Skin of body (tissue), 2 donors: Measurements from ENCODE around the gene FOXK2. TPM values are rescaled to one million over a fixed set of nuclear protein-coding genes. Genes with fewer than 3 reads are reported as not detected.
"Not testable (repeated sequence)": the region's sequence is repeated elsewhere in the genome, so short reads cannot be mapped to it uniquely, and the experiment has no call there.

Experiments
- DNase-seq: peaks from one replicate; lab custom pipeline; 2025; lab: John Stamatoyannopoulos, UW
- total RNA-seq: library from RNA; depleted of rRNA; stranded (reverse); fragments of >200 nt; gene quantifications from one replicate; pipeline ENCODE4 v1.2.3, GENCODE V29; 2014

The FOXK2 gene
- total RNA-seq, 1 donor from 2014 or later: 25.4 TPM

DNA sequence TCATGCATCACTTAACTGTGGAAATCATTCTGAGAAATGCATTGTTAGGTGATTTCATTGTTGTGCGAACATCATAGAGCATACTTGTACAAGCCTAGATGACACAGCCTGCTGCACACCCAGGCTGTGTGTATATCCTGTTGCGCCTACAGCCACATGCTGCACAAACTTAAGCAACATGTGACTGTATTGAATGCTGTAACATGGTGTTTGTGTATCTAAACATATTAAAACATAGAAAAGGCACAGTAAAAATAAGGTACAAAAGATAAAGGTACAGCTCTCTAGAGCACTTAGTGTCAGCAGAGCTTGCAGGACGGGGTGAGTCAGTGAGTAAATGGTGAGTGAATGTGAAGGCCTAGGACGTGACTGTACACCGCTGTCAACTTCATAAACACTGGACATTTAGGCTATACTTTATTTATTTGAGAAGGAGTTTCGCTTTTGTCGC lies 11.9 kb downstream of the FOXK2 start:
- no peak for DNase-seq

DNA sequence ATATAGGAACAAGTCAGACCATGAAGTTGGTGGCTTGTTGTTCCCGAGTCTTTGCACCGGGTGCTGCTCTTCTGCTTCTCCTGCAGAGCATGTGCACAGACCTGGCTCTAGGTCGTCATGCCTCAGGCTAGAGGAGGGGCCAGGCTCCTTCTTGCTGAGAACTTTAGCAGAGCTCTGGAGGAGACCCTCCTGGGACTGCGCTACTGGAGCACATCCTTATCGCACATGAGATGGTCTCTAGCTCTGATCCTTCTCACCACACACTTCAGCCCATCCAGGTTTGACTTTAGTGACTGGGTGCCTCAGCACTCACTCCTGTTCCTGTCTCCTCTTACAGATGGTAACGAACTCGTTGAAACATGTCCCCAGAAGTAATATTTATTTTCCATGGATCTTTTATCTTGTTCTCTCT lies 14.9 kb downstream of the FOXK2 start:
- DNase-seq: no peak

DNA sequence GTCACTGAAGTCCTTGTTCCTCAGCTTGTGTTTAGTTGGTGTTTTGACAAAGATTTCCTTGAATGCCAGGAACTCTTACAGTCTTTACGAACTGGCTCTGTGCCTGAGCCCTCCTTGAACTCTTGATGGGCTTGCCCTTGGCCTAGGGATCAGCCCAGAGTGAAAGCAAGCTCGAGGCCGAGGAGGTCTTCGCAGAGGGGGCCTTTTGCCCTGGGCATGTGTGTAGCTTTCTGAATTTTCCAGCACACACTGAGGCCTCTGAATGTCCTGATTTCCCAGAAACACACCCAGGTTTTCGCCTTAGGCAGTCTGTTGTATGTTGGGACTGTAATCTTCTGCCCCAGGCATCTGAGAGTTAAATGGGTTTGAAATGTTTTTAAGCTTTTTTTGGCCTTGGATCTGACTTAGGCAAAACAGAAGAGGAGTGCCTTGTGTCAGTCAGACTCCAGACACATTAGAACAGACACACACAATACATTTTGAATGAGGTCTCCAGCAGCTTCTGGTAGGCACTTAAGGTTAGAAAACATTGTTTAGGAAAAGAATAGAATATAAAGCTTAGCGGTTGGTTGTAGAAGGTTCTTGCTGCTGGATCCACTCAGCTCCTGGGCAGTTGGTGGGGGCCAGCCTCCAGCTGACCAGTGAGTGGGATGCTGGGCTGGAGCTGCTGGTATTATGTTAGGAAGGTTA lies 17.1 kb downstream of the FOXK2 start:
- no peak for DNase-seq

DNA sequence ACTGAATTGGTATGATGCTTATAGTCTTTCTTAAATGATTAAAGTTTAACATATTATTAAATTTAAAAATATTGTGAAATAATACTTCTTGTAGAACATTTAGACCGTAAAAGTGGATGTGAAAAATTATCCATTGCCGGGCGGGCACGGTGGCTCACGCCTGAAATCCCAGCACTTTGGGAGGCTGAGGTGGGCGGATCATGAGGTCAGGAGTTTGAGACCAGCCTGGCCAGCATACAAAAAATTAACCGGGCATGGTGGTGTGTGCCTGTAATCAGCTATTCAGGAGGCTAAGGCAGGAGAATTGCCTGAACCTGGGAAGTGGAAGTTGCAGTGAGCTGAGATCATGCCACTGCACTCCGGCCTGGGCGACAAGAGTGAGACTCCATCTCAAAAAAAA lies 17.7 kb downstream of the FOXK2 start:
- DNase-seq: not testable (repeated sequence)

DNA sequence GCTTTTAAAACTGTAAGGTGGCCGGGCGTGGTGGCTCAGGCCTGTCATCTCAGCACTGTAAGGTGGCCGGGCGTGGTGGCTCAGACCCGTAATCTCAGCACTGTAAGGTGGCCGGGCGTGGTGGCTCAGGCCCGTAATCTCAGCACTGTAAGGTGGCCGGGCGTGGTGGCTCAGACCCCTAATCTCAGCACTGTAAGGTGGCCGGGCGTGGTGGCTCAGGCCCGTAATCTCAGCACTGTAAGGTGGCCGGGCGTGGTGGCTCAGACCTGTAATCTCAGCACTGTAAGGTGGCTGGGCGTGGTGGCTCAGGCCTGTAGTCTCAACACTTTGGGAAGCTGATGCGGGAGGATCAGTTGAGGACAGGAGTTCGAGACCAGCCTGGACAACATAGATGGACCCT lies 19.5 kb downstream of the FOXK2 start:
- DNase-seq: not testable (repeated sequence)

DNA sequence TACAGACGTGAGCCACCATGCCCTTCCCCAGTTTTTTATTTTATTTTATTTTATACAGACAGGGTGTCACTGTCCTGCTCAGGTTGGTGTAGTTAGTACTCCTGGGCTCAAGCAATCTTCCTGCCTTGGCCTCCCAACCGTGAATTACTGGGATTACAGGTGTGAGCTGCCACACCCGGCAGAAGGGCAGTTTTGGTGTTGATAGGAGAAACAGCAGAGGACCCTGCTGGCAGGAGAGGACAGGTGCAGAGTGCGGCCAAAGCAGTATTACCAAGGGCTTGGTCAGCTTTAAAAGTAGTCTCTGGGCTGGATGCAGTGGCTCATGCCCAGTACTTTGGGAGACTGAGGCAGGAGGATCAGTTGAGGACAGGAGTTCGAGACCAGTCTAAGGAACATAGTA lies 22.9 kb downstream of the FOXK2 start:
- DNase-seq: no peak

DNA sequence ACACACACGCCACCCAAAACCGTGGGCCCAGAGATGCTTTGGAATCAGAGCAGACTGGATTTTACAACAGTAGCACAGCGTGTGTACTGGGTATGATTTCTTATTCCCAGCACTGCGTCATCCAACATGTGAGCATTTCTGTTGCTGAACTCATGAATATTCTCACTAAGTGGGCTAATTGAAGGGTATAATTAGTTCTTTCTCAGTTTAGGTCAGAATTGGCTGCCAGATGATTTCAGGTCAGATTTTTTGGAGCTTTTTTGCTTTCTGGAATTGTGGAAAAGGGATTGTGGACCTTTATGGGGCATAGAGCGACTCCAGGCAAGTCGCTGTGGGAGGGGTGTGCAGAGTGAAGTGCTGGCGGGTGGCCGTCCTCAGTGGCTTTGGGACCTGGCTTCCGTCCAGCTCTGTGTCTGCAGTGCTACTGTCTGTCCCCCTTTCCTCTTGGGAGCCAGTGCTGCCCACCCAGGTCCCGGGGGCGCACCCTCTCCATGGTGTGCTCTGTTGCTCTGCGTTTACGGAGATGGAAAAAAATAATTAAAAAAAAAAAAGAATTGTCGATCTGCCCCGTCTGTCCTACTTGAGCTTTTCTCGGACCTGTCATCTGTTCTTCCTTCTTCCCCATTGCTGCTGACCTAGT lies 25.0 kb downstream of the FOXK2 start:
- DNase-seq: no peak

DNA sequence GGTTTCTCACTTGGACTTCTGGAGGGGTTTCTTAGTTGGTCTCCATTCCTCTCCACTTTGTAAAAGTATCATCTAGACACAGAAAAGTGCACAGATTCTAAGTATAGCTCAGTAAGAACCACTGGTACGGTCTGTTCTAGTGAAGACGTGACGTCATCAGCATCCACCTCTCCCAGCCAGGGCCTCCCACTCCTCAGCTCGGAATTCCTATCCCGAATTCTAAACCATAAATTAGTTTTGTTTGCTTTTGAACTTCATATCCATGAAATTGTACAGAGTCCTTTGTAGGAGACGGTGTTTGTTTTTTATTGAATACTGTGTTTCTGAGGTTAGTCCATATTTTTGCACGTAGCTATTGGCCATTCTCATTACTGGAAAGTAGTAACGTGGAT lies 25.5 kb downstream of the FOXK2 start:
- no peak for DNase-seq

DNA sequence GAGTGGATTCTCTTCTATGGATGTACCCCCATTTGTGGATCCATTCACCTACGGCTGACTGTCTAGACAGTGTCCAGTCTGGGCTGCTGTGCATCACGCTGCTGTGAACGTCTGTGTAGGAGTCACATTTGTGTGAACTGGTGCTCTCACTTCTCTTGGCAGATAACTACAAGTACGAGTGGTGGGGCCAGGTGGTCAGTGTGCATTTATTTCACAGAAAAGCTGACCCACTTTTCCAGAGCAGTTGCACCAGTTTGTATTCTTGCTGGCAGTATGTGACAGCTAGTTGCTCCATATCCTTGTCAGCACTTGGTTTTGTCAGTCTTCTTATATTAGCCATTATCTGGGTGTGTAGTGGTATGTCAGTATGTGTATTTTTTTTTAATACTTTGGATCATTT lies 28.4 kb downstream of the FOXK2 start:
- DNase-seq: no peak

DNA sequence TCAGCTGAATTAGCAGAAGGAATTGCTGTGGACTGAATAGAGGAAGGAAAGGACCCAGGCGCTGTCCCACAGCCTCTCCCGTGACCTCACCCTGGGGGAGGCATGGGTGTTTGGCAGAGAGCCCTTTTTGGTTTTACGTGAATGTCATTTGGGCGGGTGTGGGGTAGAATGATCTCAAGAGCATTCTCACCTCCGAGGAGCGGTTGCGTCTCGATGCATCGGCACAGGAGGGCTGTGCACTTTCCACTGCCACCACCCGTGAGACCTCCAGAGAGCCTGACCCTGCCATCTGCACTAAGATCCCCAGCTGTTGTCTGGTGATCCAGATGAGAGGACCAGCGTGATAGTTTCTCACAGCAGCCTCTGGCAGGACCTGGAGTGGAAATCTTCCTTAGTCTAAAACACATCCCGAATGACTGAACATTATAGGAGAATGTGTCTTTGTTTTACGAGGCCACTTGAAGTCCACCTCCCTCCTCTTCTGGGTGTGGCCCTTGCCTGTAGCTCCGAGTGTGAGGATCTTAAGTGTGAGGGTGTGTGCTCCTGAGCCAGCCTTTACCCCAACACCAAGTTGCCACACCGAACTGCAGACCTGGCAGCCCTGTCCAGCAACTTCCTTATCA lies 29.3 kb downstream of the FOXK2 start:
- no peak for DNase-seq

DNA sequence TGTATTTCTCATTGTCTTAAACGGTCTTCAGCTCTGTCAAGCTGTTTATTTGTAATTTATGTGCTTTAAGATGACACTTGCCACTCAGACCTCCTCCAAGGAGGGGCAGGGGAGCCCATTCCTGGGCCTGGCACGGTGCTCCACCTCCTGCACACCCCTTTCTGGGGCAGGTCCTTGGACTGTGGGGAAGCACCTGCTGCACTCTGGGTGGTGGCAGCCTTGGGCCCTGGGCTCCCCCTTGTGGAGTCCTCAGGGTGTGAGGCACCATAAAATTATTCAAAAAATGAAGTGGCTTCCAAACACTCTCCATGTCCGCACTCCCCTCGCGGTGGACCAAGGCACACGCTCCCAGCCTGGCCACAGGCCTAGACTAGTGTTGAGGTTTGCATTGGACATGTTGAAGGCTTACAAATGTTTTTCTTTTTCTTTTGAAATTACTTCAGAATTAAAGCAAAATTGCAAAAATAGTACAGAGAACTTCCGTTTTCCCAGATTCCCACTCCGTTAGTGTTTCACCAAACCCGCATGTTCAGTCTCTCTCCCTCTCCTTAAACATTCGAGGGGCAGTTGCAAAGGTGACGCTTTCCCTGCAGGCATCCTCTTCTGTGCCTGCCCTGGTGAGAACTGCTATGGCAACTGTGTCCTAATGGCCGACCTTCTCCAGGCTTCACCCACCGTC lies 32.4 kb downstream of the FOXK2 start:
- no peak for DNase-seq

DNA sequence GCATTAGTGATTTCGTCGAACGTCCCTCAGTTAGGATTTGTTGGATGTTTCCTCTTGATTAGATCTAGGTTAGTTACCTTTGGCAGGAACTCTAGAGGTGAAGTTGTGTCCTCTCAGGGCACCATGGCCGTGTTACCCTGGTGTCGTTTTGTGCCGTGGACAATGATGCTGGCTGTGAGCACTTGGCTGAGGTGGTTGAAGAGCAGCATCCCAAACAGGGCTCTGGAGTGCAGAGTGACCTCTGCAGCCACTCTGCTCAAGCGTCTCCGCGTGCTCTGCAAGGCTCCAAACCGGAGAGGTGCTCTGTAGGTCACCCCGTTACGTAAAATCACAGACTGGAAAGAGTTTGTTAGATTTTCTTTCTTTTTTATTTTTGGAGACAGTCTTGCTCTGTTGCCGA lies 33.0 kb downstream of the FOXK2 start:
- no peak for DNase-seq

DNA sequence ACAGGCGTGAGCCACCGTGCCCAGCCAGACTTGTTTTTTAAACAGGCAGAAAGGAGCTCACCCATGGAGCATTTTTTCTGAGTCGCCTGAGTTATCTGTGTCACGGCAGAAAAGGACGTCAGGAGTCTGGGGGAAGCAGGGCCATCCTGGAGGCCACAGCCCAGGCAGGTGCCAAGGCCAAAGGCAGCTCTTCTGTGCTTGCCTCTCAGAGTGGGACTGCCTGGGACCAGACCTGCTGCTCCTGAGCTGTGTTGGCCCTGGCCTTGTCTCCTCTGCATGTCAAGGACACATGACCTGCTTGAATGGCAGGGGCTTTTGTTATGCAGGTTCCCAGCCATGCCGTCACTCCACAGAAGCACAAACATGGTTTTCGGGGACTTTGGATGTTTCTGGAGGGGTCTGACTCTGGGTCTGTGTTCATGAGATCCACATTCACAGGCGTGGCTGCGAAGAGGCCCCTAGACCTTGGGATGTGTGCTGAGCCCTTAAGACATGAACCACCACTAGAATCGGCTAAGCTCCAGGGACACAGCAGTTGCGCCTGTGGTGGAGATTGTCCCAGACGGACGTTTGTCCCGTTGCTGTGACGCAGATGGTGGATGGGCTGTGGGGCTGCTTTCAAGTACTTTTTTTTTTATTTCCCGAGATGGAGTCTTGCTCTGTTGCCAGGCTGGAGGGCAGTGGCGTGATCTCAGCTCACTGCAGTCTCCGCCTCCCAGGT lies 33.8 kb downstream of the FOXK2 start:
- no peak for DNase-seq

DNA sequence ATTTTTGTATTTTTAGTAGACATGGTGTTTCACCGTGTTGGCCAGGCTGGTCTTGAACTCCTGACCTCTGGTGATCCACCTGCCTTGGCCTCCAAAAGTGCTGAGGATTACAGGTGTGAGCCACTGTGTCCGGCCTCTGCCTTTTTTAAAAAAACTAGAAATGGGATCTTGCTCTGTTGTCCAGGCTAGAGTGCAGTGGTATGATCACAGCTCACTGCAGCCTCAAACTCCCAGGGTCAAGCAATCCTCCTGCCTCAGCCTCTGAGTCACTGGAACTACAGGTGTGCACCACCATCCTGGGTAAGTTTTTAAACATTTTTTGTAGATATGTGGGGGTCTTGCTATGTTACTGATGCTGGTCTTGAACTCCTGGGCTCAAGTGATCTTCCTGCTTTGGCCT lies 38.0 kb downstream of the FOXK2 start:
- DNase-seq: not testable (repeated sequence)

DNA sequence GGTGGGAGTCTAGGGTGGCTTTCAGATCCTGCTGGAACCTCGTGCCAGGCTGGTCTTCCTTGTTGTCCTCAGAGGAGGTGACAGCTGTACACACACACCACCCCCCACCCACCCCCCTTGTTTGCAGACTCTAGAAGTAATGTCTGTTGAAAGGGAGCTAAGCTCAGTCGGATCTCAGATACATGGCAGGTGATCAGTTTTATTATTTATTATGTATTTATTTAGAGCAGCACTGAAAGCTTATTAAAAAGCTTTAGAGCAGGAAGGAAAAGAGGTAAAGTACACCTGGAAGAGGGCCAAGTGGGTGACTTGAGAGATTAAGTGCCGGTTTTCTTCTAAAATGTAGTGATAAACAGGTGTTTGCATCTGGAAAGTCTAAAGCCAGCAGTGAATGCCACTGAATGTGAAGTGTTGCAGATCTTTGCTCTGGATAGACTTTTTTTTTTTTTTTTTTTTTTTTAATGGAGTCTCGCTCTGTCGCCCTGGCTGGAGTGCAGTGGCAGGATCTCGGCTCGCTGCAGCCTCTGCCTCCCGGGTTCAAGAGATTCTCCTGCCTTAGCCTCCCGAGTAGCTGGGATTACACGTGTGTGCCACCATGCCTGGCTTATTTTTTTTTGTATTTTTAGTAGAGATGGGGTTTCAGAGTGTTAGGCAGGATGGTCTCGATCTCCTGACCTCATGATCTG lies 40.2 kb downstream of the FOXK2 start:
- no peak for DNase-seq

DNA sequence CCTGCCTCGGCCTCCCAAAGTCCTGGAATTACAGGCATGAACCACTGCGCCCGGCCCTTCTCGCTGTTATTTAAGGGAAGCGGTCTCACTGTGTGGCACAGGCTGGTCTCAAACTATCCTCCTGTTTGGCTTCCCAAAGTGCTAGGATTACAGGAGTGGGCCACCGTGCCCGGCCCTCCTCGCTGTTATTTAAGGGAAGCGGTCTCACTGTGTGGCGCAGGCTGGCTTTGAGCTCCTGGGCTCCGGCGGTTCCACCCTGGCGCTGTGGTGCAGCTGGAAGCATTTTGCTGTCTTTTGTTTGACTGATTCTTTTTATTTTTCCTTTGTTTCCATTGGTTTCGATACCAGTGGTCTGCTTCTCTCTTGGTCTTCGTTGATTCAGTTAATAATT lies 40.7 kb downstream of the FOXK2 start:
- no peak for DNase-seq

DNA sequence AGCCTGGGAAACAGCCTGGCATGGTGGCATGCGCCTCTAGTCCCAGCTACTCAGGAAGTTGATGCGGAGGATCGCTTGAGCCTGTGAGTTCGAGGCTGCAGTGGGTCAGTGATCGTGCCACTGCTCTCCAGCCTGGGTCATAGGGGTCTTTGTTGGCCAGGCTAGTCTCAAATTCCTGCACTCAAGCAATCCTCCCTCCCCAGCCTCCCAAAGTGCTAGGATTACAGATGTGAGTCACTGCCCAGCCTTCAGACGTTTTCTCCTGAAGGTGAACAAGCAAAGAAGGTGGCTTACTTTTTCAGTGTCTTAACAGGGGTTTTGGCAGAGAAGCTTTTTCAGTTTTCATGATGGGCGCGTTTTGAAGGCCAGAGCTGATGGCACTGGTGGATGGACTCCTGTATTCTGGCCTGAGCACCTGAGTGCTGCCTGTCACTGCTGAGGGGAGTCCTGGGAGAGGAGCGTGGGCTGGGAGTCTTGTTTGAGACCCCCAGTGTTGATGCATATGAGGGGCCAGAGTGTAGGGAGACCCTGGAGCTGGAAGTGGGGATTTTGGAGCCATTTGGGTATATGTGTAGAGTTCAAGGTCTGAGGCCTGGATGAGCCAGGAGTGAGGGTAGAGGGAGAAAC lies 41.4 kb downstream of the FOXK2 start:
- no peak for DNase-seq

DNA sequence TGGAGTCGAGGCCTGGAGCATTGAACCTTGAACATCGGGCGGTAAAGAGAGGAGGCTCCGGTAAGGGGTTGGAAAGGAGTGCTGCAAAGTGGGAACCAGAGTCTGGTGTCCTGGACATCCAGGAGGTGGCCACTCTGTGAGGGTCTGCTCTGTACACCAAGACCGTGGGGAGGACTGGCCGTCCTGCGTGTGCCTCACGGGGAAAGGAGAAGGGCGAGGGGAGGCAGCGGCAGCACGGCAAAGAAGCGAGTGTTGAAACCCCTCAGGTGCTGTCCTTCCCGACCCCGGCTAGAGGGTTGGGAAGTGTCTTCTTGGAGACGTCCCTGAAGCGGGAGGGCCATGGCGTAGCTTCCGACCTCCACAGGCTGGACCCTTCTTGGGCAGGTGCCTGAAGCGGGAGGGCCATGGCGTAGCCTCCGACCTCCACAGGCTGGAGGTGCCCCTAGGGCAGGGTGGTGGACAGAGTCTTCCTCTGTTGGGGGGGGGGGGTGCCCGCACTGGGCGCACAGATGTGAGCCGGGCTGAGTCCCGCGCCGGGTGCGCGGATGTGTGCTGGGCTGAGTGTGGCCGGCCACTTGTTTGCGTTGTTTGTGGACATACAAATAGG lies 42.0 kb downstream of the FOXK2 start:
- DNase-seq: no peak

DNA sequence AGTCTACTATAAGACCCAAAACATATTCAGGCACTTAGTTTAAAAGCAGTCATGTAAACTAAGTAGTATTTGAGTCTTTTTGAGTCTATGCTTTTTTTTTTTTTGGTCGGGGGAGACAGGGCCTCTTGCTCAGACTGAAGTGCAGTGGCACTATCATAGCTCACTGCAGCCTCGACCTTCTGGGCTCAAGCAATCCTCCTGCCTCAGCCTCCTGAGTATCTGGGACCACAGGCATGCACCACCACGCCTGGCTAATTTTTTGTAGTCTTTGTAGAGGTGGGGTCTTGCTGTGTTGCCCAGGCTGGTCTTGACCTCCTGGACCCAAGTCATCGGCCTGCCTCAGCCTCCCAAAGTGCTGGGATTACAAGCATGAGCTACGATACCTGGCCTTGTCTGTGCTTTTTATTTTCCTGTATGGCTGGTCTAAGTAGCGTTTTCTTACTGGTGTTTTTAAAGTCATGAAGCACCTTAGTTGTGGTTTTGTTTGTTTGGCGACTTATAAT lies 43.2 kb downstream of the FOXK2 start:
- DNase-seq: not testable (repeated sequence)

DNA sequence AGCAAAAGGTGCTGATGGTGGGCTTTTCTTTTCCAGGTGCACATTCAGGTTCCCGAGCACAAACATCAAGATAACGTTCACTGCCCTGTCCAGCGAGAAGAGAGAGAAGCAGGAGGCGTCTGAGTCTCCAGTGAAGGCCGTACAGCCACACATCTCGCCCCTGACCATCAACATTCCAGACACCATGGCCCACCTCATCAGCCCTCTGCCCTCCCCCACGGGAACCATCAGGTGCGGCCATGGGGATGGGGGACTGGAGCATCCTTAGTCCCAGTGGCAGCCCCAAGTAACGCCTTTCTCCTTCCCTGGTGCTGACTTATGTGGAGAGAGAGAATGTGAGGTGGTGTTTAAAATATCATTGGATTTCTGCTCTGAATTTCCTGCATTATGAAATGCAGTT lies 43.8 kb downstream of the FOXK2 start:
- DNase-seq: no peak
